ENCODE data around the gene CLMP. TPM values are rescaled to one million over a fixed set of nuclear protein-coding genes. Genes with fewer than 3 reads are reported as not detected.

Gene CLMP
- total and polyA plus RNA-seq, 2 donors (not counting 3 experiments of a cell fraction or from before 2014, with no cell fraction given), result 0.03 to 0.18 TPM

DNA sequence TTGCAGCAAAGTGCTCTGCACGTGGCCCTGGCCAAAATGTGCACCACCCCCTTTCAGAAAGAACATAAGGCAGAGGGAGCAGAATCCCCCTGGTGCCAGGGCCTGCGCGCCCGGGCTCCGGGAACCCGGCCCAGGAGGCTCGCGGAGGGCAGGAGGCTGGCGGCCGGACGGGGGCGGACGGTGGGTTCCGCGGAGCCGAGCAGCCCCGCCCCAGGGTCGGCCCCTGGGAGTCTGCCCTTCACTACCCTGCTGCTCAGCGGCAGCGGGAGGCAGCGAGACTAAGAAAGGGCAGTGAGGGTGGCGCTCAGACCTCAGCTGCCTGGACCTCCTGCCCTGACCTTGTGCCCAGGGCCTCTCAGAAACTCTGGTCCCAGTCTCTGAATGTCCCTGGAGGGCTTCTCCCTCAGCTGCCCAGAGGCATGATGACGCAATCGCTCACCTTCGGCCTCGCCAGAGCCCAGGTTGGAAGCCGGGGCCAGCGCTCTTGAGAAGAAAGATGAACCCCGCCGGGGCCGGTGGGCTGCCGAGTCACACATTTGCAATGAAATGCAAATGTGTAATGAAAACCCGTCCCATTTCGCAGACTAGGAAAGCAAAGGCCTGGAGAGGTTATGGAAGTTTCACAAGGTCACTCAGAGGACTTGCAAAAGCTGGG lies 1.1 kb upstream of the CLMP start:
- POLR2A ChIA-PET, result no interaction called here

More for the DNA sequence above, 1.1 kb upstream of the CLMP start:
- TF ChIP-seq, protein P1, sequence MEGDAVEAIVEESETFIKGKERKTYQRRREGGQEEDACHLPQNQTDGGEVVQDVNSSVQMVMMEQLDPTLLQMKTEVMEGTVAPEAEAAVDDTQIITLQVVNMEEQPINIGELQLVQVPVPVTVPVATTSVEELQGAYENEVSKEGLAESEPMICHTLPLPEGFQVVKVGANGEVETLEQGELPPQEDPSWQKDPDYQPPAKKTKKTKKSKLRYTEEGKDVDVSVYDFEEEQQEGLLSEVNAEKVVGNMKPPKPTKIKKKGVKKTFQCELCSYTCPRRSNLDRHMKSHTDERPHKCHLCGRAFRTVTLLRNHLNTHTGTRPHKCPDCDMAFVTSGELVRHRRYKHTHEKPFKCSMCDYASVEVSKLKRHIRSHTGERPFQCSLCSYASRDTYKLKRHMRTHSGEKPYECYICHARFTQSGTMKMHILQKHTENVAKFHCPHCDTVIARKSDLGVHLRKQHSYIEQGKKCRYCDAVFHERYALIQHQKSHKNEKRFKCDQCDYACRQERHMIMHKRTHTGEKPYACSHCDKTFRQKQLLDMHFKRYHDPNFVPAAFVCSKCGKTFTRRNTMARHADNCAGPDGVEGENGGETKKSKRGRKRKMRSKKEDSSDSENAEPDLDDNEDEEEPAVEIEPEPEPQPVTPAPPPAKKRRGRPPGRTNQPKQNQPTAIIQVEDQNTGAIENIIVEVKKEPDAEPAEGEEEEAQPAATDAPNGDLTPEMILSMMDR (IDR thresholded peaks at IDR 0.05; ENCODE audit: extremely low read depth in 1 of 2, insufficient read depth in 1 of 2, low read depth in 1 of 2, low read length in 2 of 2), result no peak
- TF ChIP-seq JUN (IDR thresholded peaks at IDR 0.05; ENCODE audit: borderline replicate concordance, insufficient read depth, insufficient read length, low read depth), result no peak
- TF ChIP-seq, protein P2, sequence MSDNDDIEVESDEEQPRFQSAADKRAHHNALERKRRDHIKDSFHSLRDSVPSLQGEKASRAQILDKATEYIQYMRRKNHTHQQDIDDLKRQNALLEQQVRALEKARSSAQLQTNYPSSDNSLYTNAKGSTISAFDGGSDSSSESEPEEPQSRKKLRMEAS (IDR thresholded peaks at IDR 0.05; ENCODE audit: insufficient read depth, insufficient read length), result no peak
- no peak for TF ChIP-seq FOS (IDR thresholded peaks at IDR 0.05; ENCODE audit: borderline replicate concordance, insufficient read depth, low read length)
- TF ChIP-seq EZH2 (IDR thresholded peaks at IDR 0.05; ENCODE audit: borderline replicate concordance, low read depth, low read length, severe bottlenecking), result no peak
- TF ChIP-seq GATA2 (IDR thresholded peaks at IDR 0.05; ENCODE audit: insufficient read depth, insufficient read length, low read depth, low read length), result no peak
- no peak for TF ChIP-seq POLR2A (IDR thresholded peaks at IDR 0.05; ENCODE audit: low read depth, low read length)
- no peak for TF ChIP-seq POLR2AphosphoS5 (IDR thresholded peaks at IDR 0.05; ENCODE audit: insufficient read depth, low read depth, low read length)
- no peak for TF ChIP-seq MYC (IDR thresholded peaks at IDR 0.05; ENCODE audit: low read depth, low read length)
- peaks cover 8% of the 10 kb centered on the region for H3K4me1 ChIP-seq (ENCODE audit: control insufficient read depth, extremely low read depth, insufficient read depth, low read length)
- FAIRE-seq (no peak), DNase-seq (ENCODE audit: low read depth, low spot score) (no peak)
- BruUV-seq (replicated peaks), result no TSS peak
- H3K27me3 ChIP-seq (ENCODE audit: control insufficient read depth in 2 of 2, insufficient read depth in 2 of 2, low read length in 2 of 2), result peaks cover 0 to 15% of the 10 kb centered on the region in 2 experiments
- H3K9me1 ChIP-seq (replicated peaks; ENCODE audit: control insufficient read depth, extremely low read depth, insufficient read depth, low read length), result no peaks in the 10 kb centered on the region
- no peak overlapping the region for H2AFZ ChIP-seq (ENCODE audit: low read depth, low read length)
- CTCF ChIA-PET, result no interaction called here
- H3K9me3 ChIP-seq (replicated peaks; ENCODE audit: control insufficient read depth, insufficient read depth, low read length), result no peaks in the 10 kb centered on the region
- H3K9ac ChIP-seq (replicated peaks; ENCODE audit: extremely low read depth, insufficient read depth, low read length), result no peak overlapping the region
- H4K20me1 ChIP-seq (replicated peaks; ENCODE audit: control insufficient read depth, extremely low read depth, insufficient read depth, low read length), result no peaks in the 10 kb centered on the region
- H3K4me2 ChIP-seq (ENCODE audit: insufficient read depth, low read length), result no peak overlapping the region
- H3K27ac ChIP-seq (ENCODE audit: insufficient read depth, low read depth, low read length), result no peak overlapping the region
- intact Hi-C loops (cut with micrococcal nuclease), result no loop called here
- dilution Hi-C loops (cut with MboI; ENCODE audit: extremely low pct_ligation_motif_present, low sequenced_read_pairs), result no loop called here
- no peaks in the 10 kb centered on the region for H3K36me3 ChIP-seq (ENCODE audit: control insufficient read depth in 2 of 2, extremely low read depth in 1 of 2, insufficient read depth in 2 of 2, low read length in 2 of 2)
- no peaks in the 10 kb centered on the region for H3K79me2 ChIP-seq (ENCODE audit: control insufficient read depth, insufficient read depth, low read length)
- H3K4me3 ChIP-seq (replicated peaks in 1 of 3; ENCODE audit: insufficient read depth in 1 of 3, low read depth in 1 of 3, low read length in 3 of 3), result no peak overlapping the region
